WERI-Rb-1 (cell line): ENCODE results near the gene ERBIN.
"Not testable (repeated sequence)": the region's sequence is repeated elsewhere in the genome, so short reads cannot be mapped to it uniquely, and the experiment has no call there.

Source experiments
- DNase-seq: peaks from one replicate; pipeline ENCODE4 v3.0.0-alpha.2; 2020
- H3K27ac ChIP-seq: fragments of 250-450 bp; sonication (Bioruptor Pico); 2 replicates; pipeline ENCODE4 v1.5.1; 2020; ENCODE audit warnings: mild to moderate bottlenecking, moderate library complexity
- H3K27me3 ChIP-seq: fragments of 250-450 bp; sonication (Bioruptor Pico); 2 replicates; pipeline ENCODE4 v1.5.1; 2021; ENCODE audit warnings: mild to moderate bottlenecking, low read depth, moderate library complexity; ENCODE audit not compliant: insufficient read depth, severe bottlenecking
- H3K36me3 ChIP-seq: fragments of 250-450 bp; sonication (Bioruptor Pico); 2 replicates; pipeline ENCODE4 v1.5.1; 2020; ENCODE audit warnings: mild to moderate bottlenecking, moderate library complexity
- H3K4me3 ChIP-seq: 2 replicates; pipeline ENCODE4 v1.5.1; 2011; ENCODE audit warnings: low read depth, mild to moderate bottlenecking, control low read depth, low read length
- H3K9me3 ChIP-seq: fragments of 250-450 bp; sonication (Bioruptor Pico); 2 replicates; pipeline ENCODE4 v1.5.1; 2021; ENCODE audit warnings: mild to moderate bottlenecking, moderate library complexity; ENCODE audit not compliant: severe bottlenecking
- CTCF ChIP-seq: IDR thresholded peaks from 2 replicates; pipeline ENCODE4 v1.5.1; 2011; ENCODE audit warnings: low read depth, mild to moderate bottlenecking, control low read depth, inconsistent platforms, low read length

The ERBIN gene

GRCh38 chr5:65970481-65971367 is 44.3 kb downstream of the ERBIN start:
- DNase-seq: no peak

GRCh38 chr5:65971643-65972042 is 45.3 kb downstream of the ERBIN start:
- Histone ChIP-seq H3K36me3 (no peaks in the 10 kb centered on the region), H3K4me3 (no peak overlapping the region), H3K27ac (no peak overlapping the region), H3K27me3 (no peaks in the 10 kb centered on the region), H3K9me3 (no peaks in the 10 kb centered on the region)
- TF ChIP-seq CTCF: no peak
- DNase-seq: no peak

More at GRCh38 chr5:65970481-65971367, 44.3 kb downstream of the ERBIN start:
- Histone ChIP-seq H3K27ac (no peak overlapping the region), H3K36me3 (no peaks in the 10 kb centered on the region), H3K27me3 (no peaks in the 10 kb centered on the region), H3K9me3 (no peaks in the 10 kb centered on the region), H3K4me3 (no peak overlapping the region)
- no peak for TF ChIP-seq CTCF

- H3K27me3 ChIP-seq, H3K36me3 ChIP-seq, H3K4me3 ChIP-seq, H3K9me3 ChIP-seq, H3K27ac ChIP-seq, DNase-seq: not testable (repeated sequence)
These were observed 46.5 kb downstream of the ERBIN start for GRCh38 chr5:65972896-65973295.

GRCh38 chr5:65978251-65978650 is 51.9 kb downstream of the ERBIN start:
- Histone ChIP-seq H3K27ac (no peak overlapping the region), H3K36me3 (no peaks in the 10 kb centered on the region), H3K4me3 (no peak overlapping the region), H3K9me3 (no peaks in the 10 kb centered on the region), H3K27me3 (no peaks in the 10 kb centered on the region)
- TF ChIP-seq CTCF: no peak
- no peak for DNase-seq

GRCh38 chr5:65981548-65981947 is 55.2 kb downstream of the ERBIN start:
- Histone ChIP-seq H3K27ac (no peak overlapping the region), H3K36me3 (no peaks in the 10 kb centered on the region; the same call in 1 of the 2 replicates), H3K4me3 (no peak overlapping the region), H3K27me3 (no peaks in the 10 kb centered on the region), H3K9me3 (no peaks in the 10 kb centered on the region)
- no peak for DNase-seq
- no peak for TF ChIP-seq CTCF

GRCh38 chr5:65981969-65982619 is 55.7 kb downstream of the ERBIN start:
- no peak overlapping the region for H3K27ac ChIP-seq
- DNase-seq: no peak
- no peaks in the 10 kb centered on the region; the same call in 1 of the 2 replicates for H3K36me3 ChIP-seq
- H3K4me3 ChIP-seq: no peak overlapping the region
- H3K9me3 ChIP-seq: no peaks in the 10 kb centered on the region
- no peak for TF ChIP-seq CTCF
- H3K27me3 ChIP-seq: no peaks in the 10 kb centered on the region
